Left renal pelvis (tissue), 4 donors: ENCODE measurements around the gene ABLIM3. TPM values are rescaled to one million over a fixed set of nuclear protein-coding genes. Genes with fewer than 3 reads are reported as not detected.

Experiments
- DNase-seq, 4 donors: peaks; one replicate each; pipeline ENCODE4 v3.0.0-alpha.2; 2013; ENCODE audit warnings: low read depth in 4 of 4, low spot score in 3 of 4
- polyA plus RNA-seq, 4 donors: library from polyadenylated mRNA; unstranded; fragments of 120-200 nt; gene quantifications; one replicate each; pipeline ENCODE4 v1.2.1, GENCODE V29; 2013; ENCODE audit not compliant: insufficient read length in 4 of 4

Gene ABLIM3
- polyA plus RNA-seq, 4 donors = 1.3 to 7.6 (median 2.2) TPM

GRCh38 chr5:149132474-149132873 is 8.8 kb upstream of the ABLIM3 start:
- DNase-seq = no peak

- DNase-seq = no peak
These were observed 7.2 kb upstream of the ABLIM3 start for GRCh38 chr5:149133795-149134777.

DNA sequence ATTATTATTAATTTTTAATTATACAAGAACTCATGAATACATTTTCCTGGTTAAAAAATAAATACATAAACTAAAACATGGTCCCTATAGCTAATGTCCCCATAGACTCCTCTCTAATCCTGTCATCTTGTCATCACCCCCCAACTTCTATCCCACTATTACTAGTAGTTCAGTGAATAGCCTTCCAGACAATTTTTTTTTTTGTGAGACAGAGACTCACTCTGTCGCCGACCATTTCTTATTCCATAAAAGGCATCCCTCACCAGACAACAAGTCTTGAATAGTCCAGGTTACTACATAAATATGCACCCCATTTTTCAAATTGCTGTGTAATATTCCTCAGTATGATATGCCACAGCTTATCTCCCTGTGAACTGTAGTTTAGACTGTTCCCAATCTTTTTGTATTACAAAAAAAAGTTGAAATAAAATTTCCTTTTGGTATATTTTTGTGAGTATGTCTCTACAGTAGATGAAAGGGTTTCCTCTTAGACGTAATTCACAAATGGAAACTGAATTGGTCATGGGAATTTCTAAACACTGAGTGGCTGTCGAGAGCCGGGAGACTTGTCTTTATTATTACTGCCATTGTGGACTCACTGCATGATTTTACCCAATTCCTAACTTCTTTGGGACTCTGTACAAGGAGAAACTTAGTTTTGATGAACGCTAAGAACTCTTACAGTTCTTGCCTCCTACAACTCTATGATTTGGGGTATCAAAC is 6.4 kb upstream of the ABLIM3 start:
- DNase-seq = no peak

GRCh38 chr5:149135536-149136201 is 5.6 kb upstream of the ABLIM3 start:
- DNase-seq = no peak

GRCh38 chr5:149138182-149138923 is 2.9 kb upstream of the ABLIM3 start:
- no peak for DNase-seq

- no peak for DNase-seq
These were observed 893 bp upstream of the ABLIM3 start for GRCh38 chr5:149140197-149141002.

DNA sequence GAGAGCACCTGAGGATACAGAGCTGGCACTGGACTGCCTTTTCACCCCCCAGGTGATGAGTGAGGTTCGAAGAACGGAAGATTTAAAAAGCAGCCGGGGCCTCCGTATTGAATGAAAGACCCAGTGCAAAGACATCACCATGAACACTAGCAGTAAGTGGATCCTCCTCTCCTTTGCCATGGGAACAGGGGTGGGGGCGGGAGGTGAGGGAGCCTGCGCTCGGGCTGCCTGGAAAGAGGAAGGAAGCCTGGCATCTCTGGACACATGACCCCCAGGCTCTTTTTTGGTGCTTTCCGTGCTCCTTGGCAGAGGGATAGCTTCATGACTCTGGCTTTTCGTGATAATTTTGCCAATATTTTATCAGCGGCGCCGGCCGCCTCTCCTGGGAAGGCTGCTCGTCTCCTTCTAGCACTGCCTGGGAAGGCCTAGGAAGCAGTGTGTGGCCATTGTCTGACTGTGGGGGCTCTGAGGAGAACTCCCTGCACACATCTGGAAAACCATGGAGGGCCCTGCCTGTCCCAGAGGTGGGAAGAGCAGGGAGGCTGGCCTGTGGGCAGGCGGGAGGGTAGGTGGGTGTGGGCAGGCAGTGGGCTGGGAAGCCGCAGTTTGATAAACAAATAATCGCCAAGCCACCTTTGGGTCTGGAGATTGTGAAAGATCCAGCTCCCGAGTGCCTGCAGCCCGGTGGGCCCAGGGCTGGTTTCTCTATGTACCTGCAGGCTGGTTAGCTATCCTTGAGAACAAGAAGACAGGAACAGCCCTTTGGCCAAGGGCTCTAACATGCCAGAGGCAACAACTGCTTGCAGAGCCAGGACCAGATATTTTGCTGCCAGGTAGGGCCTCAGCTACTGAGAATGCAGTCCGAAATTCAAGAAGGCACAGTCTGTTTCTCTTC is 911 bp downstream of the ABLIM3 start:
- no peak for DNase-seq

- DNase-seq = no peak
These were observed 2.2 kb downstream of the ABLIM3 start for GRCh38 chr5:149143470-149143869.

GRCh38 chr5:149144637-149145036 is 3.3 kb downstream of the ABLIM3 start:
- no peak for DNase-seq

GRCh38 chr5:149145138-149145537 is 3.8 kb downstream of the ABLIM3 start:
- no peak for DNase-seq

DNA sequence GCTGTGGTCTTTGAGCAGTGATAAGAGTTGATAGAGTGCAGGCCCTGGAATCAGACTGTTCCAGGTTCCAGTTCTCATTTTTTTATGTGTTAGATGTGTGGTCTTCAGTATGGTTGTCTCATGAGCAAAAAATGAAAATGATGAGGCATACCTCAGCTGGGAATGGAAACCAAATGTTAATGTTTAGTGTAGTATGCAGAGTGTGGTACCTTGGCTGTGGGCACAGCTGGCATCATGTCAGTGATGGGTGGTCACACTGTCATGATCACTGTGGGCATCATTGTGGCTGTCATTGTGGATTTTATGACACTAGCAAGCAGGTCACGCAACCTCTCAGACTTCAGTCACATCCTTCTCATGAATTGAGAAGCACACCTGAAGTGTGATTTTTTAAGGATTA is 6.4 kb downstream of the ABLIM3 start:
- DNase-seq = no peak

DNA sequence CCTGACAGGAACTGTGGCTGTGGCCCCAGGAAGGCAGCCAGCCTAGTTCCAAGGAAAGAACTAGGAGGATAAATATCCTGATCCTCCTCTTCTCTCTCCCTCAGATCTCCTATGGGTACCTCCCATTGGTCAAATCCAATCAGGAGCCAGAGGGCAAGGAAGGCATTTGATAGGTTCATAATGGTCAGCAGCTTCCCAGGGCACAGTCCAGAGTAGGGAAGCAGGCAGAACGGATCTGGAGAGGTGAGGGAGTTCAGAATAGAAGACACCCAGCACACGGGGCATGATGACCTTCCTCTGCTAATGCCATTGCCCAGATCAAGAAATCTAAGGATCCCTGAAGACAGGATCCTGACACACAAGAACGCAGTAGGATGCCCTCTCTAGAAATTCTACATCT is 8.6 kb downstream of the ABLIM3 start:
- no peak for DNase-seq

- DNase-seq = no peak
These were observed 9.2 kb downstream of the ABLIM3 start for GRCh38 chr5:149150457-149150856.

DNA sequence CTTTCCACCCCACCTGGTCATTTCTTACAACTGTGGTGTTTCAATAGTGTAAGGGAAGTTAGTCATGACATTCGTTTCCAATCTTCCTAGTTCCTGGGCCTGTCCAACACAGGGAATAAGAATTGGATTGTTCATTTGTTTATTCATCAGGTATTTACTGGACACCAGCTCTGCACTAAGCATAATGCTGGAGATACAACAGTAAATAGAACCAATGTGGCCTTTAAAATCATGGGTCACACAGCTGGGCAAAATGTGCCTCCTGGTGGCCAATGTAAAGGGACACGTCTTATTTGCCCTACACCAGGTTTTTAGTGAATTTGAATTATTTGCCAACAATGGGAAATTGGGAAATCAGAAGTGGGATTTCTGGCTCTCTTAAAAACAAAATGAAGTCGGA is 10.4 kb downstream of the ABLIM3 start:
- no peak for DNase-seq

DNA sequence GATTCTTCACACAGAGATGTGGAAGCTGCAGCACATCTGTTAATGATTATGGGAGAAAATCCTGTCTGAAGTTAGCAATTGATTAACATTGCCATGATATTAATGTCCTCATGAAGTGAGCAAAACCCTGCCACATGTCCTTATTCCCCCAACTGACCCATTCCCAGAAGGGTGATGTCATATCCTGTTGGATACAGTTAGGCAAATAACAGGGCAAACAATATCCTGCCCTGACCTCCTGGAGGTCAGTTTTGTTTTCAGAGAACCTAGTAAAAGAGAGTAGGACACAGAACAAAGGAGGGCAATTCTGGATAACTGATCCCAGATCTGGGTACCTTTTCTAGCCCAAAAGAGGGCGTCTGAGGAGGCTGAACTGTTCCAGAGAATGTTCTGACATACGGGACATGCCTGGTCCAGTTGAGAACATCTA is 11.0 kb downstream of the ABLIM3 start:
- DNase-seq = no peak

DNA sequence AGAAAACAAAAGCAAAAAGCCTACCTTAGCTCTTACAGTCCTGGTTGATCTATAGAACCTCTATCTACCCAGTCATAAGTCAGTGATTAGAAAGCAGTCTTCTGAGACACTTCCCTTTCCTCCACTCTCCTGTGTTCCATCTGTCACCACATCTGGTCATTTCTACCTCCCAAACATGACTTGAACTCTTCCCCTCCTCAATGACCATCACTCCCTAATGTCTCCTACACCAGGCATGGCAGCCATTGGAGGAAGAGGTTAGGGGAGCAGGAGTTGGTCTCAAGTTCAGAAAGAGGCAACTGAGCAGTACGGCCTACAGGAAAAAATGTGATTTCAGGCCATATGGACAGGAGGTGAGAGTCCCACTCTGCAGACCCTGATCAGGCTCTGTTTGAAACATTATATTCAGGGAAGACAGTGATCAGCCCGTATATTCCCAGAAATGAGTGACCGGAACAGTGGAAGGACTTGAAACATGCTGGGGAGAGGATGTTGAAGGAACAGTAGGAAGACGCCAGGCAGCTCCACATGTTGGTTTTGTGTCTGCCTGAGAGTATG is 12.0 kb downstream of the ABLIM3 start:
- no peak for DNase-seq

GRCh38 chr5:149153751-149154610 is 12.7 kb downstream of the ABLIM3 start:
- DNase-seq = no peak
